ENCODE measurements around the gene DDX19B.
"Not testable (repeated sequence)": the region's sequence is repeated elsewhere in the genome, so short reads cannot be mapped to it uniquely, and the experiment has no call there.

Gene DDX19B

DNA sequence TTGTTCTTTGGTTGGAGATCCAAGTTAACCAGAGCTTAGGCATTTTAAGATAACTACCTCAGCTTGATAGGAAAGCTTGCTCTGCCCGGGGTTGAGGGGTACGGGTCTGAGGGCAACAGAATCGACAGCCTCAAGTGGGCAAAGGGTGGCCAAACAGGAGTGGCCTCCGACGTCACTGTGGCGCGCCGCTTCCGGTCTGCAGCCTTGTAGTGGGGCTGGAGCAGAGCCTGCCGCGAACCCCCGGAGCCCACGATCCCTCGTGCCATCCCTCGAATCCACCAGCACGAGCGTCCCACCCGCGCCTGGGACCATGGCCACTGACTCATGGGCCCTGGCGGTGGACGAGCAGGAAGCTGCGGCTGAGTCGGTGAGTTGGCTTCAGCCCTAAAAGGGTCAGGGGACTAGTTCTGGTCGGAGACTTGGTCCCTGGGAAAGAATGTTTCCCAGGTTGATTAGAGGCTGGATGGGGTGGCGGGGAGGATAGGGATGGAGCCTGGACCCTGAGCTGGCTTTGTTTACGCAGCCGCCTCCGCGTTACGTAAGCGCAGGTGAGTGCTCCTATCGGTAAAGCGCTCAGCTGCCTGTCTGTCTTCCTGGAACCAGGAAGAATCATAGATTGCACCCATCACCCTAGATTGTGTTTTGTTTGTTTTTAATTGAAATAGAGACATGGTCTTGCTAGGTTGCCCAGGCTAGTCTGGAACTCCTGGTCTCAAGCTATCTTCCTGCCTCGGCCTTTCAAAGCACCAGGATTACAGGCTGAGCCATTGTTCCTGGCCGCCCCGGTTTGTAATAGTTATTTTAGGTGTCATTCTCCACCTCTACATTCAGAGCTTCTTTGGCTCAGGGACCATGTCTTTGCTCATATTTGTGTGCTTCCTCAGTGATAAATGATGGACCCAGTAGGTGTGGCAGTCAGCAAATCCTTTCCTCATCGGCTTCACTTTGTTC, at the start of gene DDX19B:
DDX19B (plus strand) TSS at position 199 of the 951 bp plus-strand sequence; CDS start at position 311, 112 bp downstream.
- DNase-seq, result peak; percentile 67

DNA sequence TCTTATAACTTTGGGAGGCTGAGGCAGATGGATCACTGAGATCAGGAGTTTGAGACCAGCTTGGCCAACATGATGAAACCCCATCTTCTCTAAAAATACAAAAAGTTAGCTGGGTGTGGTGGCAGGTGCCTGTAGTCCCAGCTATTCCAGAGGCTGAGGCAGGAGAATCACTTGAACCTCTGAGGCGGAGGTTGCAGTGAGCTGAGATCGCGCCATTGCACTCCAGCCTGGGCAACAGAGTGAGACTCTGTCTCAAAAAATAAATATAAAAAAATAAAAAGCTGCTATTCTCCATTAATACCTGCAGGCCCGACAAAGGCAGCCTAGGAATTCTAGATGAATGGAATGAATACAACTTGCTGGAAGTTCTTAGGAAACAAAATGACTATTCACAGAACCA, 49.3 kb upstream of the DDX19B start:
- not testable (repeated sequence) for DNase-seq

DNA sequence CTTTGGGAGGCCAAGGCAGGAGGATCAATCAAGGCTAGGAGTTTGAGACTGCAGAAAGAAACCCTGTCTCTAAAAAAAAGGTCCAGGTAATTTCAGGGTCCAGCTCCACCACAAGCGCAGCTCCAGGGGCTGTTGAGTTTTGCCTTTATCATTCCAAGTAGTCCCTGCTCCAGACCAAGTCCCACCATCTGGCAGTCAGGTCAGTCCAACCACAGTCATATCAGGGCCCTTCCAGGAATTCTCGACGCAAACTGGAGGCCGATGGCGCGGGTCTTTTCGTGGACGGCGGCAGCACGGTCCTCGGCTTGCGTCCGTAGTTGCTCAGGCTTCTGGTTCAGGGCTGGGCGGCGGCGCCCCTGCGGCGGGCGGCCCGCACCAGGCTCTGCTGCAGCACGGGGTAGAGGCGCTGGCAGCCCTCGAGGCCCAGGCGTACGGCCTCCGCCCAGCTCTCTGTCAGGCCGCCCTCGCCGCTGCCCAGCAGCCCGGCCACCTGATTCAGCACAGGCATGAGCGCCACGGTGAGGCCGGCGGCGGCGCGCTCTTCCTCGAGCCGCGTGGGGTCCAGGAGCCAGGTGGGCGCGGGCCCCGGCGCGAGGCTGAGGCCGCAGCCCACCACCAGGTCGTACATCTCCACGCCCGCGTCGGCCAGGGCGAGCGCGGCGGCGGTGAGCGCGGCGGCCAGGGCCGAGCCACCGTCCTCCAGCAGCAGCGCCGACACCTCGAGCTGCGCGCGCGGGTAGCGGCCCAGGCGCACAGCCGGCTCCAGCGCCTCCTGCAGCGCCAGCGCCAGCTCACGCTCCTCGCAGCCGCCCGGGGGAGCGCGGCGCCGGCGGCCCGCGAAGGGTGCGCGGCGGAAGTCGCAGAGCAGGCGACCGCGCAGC, 48.0 kb upstream of the DDX19B start:
- DNase-seq, result peak; percentile 62

DNA sequence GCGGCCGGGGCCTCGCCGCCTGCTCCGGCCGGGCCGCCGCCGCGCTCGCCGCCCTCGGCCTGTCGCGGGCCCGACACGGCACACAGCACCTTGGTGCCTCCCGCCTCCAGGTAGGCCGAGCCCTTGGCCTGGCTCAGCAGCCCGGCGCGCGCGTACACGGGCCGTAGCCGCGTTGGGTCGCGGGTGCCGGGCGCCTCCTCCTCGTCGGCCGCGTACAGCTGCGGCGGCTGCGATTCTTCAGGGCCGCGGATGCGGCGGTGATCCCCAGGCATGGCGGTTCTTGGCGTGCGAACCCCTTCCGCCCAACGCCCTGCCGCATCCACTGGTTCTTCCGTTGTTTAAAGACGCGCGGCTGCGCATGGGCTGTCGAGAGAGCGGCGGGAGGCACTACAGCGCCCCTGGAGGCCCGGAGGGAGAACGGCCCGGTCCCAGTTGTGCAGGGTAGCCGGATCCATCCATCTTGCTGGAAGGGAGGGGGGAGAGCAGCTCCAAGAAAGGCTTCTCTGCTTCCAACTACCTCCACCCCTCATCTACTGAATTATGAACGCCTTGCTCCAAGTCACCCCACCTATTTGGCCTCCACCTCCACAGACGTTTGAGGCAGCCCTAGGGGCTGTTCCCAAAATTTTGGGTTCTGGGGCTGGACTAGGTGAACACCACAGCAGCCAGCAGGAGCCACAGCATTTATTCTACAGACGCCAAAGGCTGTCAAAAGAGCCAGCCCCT, 47.2 kb upstream of the DDX19B start, which contains the start of gene EXOSC6:
EXOSC6 (minus strand) TSS at position 312 of the 726 bp plus-strand sequence; CDS start at position 272, 40 bp downstream.
- DNase-seq, result peak; percentile 98

GRCh38 chr16:70252355-70252988, 46.5 kb upstream of the DDX19B start:
- DNase-seq, result peak; percentile 72

DNA sequence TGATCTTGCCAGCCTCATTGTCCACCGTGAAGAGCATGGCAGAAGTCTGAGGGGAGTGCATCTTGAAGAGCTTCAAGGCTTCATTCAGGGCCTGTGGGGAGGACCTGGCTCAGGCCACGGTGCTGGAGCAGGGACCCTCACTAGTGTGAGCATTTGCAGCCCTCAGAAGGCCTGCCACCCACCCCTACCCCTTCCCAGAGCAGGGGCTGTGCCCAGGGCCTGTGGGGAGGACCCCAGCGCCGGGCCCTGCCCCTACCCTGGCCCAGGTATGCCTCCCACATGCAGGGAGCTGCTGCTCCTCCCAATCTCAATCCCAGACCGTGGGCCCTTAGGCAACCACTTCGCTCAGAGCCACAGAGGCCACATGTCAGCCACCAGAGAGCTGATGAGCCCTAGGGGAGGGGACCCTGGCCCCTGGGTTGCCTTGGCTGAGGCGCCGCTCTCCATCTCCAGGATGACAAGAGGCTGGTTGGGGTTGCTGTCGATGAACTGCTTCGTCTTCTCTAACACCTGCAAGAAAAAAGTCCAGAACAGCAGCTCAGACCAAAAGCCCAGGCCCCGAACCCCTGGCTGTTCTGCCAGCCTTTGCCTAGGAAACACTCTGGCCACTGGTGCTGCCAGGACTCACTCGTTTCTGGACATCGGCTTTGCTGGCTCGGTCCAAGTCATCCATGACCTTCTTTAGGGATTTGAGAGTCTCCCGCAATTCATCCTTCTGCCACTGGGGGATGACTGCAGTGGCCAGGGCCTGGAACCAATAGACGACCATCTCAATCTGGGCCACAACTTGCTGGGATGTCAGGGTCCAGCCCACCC, 45.5 kb upstream of the DDX19B start:
- DNase-seq, result peak; percentile 63

- peak; percentile 7 for DNase-seq
Observed at GRCh38 chr16:70254180-70254964, 44.6 kb upstream of the DDX19B start.

DNA sequence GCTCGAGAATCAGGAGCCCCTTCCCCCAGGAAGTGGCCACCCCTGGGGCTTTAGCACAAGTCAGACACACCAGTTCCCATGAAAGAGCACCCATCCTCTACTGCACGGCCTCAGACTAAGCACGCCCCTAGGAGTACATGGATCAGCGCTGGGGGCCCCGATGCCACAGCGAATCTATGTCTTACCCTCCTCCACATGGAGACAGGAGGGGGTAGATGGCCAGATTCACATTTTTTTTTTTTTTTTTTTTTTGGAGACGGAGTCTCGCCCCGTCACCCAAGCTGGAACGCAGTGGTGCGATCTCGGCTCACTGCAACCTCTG, 44.1 kb upstream of the DDX19B start:
- peak; percentile 6 for DNase-seq

GRCh38 chr16:70255574-70255973, 43.4 kb upstream of the DDX19B start:
- DNase-seq, result no peak

DNA sequence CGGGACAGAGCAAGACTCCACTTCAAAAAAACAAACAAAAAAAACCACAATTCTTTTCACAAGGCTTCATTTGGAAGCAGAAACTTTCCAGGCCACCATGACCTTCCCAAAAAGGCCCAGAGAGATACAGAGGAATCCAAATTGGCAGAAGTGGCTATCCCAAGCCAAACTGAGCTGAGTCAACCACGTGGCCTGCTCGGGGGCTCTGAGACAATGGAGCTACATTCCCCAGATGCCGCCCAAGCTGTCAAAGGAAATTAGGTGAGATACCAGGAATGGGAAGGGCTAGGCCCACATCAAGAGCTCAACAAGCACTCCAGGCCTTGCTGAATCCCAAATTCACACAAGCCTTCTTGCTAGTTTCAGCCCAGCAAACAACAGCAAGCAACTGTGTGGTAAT, 41.6 kb upstream of the DDX19B start:
- DNase-seq, result no peak

GRCh38 chr16:70258065-70258464, 40.9 kb upstream of the DDX19B start:
- no peak for DNase-seq

GRCh38 chr16:70258946-70259345, 40.0 kb upstream of the DDX19B start:
- DNase-seq, result no peak

DNA sequence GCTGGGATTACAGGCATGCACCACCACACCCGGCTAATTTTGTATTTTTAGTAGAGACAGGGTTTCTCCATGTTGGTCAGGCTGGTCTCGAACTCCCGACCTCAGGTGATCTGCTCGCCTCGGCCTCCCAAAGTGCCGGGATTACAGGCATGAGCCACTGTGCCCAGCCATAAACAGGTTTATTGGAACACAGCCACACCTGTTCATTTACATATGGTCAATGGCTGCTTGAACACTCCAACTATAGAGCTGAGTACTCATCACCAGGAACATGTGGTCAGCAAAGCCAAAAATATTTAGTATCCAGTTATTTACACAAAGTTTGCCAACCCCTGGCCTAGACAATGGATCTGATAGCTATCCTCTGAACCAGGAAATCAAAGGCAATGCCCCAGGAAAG, 39.1 kb upstream of the DDX19B start:
- not testable (repeated sequence) for DNase-seq

GRCh38 chr16:70267516-70267915, 31.5 kb upstream of the DDX19B start:
- DNase-seq, result peak; percentile 59

GRCh38 chr16:70267922-70268321, 31.1 kb upstream of the DDX19B start:
- not testable (repeated sequence) for DNase-seq

- no peak for DNase-seq
Observed at GRCh38 chr16:70269471-70269870, 29.5 kb upstream of the DDX19B start.

DNA sequence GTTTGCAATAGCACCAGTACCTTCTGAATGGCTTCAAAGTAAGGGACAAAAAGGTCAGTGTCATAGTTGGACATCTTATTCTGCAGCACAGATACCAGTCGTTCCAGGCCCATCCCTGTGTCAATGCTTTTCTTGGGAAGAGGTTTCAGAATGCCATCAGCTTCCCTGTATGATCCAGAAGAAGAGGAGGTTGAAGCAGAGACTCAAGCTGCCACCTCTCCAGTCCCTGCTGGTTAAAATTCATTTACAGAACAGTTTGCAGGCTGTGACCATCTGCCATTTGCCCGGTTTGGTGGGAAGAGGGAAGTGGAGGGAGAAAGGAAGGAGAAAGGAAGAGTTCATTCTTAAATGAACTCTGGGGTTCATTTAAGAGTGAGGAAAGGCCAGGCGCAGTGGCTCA, 28.8 kb upstream of the DDX19B start:
- no peak for DNase-seq

GRCh38 chr16:70271696-70272095, 27.3 kb upstream of the DDX19B start:
- no peak for DNase-seq

DNA sequence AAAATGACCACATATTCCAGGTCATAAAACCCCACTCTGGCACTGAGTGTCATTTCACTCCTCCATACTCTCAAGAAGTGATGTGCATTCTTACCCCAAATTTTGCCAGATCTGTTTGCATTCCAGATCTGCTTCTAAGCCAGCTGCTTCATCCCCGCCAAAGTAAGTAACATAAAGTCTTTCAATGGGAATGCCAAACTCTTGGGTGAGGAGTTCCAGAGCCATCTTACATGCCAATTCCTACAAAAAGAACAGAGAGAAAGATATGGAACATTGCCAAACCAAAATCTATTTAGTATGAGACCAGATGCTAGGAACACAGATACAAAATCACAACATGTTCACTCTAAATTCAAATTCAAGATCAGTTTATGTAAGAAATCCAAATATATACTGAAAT, 22.6 kb upstream of the DDX19B start:
- no peak for DNase-seq

DNA sequence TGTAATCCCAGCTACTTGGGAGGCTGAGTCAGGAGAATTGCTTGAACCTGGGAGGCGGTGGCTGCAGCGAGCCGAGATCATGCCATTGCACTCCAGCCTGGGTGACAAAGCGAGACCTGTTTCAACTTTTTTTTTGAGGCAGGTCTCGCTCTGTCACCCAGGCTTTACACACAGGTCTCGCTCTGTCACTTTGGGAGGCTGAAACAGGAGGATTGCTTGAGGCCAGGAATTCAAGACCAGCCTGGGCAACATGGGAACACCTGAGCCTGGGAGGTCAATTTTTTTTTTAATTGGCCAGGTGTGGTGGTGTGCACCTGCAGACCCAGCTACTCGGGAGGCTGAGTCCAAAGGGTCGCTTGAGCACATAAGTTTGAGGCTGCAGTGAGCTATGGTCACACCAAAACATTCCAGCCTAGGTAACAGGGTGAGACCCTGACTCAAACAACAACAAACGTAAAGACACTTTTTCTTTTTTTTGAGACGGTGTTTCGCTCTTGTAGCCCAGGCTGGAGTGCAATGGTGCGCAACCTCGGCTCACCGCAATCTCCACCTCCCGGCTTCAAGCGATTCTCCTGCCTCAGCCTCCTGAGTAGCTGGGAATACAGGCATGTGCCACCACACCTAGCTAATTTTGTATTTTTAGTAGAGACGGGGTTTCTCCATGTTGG, 11.5 kb upstream of the DDX19B start:
- DNase-seq, result not testable (repeated sequence)

Measured in 8988T (cell line).